Measurements from ENCODE around the gene KLB. TPM values are rescaled to one million over a fixed set of nuclear protein-coding genes. Genes with fewer than 3 reads are reported as not detected.

Gene KLB
- total RNA-seq, 1 donor, result not detected

DNA sequence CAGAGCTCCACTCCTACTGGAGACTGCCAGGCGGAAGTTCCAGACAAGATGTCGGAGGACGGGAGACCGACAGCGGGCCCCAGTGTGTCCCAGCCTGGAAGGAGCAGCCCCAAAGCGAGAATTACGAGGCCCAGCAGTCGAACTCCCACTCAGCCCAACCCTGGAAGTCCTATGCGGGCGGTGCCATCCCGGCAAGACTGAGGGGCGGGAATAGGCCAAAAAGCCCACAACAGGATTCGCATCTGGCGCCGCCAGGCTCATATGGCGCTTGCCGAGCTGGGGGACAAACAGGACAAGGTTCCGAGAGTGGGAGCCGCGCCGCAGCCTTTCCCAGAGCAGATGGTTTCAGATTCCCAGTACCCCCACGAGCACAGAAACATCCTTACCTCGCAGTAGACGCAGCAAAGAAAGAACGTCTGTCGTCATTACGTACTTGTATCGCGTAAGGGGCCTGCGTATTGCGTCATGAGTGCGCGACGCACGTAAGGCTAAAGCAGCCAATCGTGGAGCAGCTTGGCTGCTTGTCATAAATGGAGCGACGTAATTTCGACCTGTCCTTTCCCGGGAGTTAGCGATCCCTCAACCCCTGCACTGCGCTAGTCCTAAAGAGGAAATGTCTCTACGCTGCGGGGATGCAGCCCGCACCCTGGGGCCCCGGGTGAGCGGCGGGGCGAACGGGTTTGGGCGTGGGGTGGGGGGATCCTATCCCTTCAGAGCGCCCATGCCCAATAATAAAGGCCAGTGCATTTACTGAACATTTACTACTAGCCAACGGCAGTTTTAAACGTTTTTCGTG is 52.0 kb downstream of the KLB start, which contains the start of the genes LIAS and RPL9:
TSS of gene LIAS (plus strand) at position 552 of the 796 bp plus-strand sequence. CDS start at position 614, 62 bp downstream.
TSS of gene RPL9 (minus strand) at position 418 of the 796 bp plus-strand sequence. CDS start 483 bp downstream, outside the sequence.
- H2AFZ ChIP-seq (ENCODE audit: low read length), result peak within 1 kb of the TSS; percentile 93
- peak; percentile 96 for DNase-seq (ENCODE audit: insufficient read length, low spot score, missing footprints)
- H3K4me2 ChIP-seq (ENCODE audit: insufficient read depth, low read length), result peak within 1 kb of the TSS; percentile 96
- TF ChIP-seq, protein P1, sequence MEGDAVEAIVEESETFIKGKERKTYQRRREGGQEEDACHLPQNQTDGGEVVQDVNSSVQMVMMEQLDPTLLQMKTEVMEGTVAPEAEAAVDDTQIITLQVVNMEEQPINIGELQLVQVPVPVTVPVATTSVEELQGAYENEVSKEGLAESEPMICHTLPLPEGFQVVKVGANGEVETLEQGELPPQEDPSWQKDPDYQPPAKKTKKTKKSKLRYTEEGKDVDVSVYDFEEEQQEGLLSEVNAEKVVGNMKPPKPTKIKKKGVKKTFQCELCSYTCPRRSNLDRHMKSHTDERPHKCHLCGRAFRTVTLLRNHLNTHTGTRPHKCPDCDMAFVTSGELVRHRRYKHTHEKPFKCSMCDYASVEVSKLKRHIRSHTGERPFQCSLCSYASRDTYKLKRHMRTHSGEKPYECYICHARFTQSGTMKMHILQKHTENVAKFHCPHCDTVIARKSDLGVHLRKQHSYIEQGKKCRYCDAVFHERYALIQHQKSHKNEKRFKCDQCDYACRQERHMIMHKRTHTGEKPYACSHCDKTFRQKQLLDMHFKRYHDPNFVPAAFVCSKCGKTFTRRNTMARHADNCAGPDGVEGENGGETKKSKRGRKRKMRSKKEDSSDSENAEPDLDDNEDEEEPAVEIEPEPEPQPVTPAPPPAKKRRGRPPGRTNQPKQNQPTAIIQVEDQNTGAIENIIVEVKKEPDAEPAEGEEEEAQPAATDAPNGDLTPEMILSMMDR (IDR thresholded peaks at IDR 0.05; ENCODE audit: extremely low read depth, low read depth, low read length), result no peak
- H3K4me3 ChIP-seq (ENCODE audit: insufficient read depth, low read length), result peak within 1 kb of the TSS; percentile 97
- peaks cover 25% of the 10 kb centered on the region for H3K4me1 ChIP-seq (ENCODE audit: insufficient read depth, low read length)
- H4K20me1 ChIP-seq (ENCODE audit: insufficient read depth, low read length), result peaks cover 44% of the 10 kb centered on the region
- no peaks in the 10 kb centered on the region for H3K9me3 ChIP-seq (ENCODE audit: low read depth, low read length)
- peak within 1 kb of the TSS; percentile 97 for H3K27ac ChIP-seq (ENCODE audit: low read depth, low read length)
- peaks cover 52% of the 10 kb centered on the region for H3K36me3 ChIP-seq (ENCODE audit: insufficient read depth, low read length)
- peaks cover 37% of the 10 kb centered on the region for H3K79me2 ChIP-seq (ENCODE audit: insufficient read depth, low read length)
- no peaks in the 10 kb centered on the region for H3K27me3 ChIP-seq (ENCODE audit: insufficient read depth, low read length)

DNA sequence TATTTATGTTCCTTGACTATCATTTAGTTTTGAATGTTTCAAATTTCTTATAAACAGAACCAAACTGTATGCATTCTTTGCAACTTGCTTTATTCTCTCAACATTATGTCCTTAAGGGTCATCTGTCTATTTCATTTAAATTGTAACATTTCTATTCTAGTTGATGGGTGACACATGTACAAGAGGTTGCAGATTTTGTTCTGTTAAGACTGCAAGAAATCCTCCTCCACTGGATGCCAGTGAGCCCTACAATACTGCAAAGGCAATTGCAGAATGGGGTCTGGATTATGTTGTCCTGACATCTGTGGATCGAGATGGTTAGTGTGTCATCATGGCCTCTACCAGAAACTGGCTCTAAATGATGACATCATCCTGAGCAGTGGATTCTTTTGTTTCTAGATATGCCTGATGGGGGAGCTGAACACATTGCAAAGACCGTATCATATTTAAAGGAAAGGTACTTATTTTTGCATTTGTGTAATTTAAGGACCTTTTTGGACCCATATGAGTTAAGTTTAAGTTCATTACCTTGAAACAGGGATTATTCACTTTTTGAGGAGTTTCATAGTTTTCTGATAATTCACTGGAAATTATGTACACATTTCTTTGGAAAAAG is 58.3 kb downstream of the KLB start:
- Histone ChIP-seq H3K9me3 (ENCODE audit: low read depth, low read length) (no peaks in the 10 kb centered on the region), H3K4me3 (ENCODE audit: insufficient read depth, low read length) (no peak overlapping the region), H3K79me2 (ENCODE audit: insufficient read depth, low read length) (peaks cover 2% of the 10 kb centered on the region), H3K4me2 (ENCODE audit: insufficient read depth, low read length) (peak overlapping the region; percentile 51), H3K36me3 (ENCODE audit: insufficient read depth, low read length) (peaks cover 13% of the 10 kb centered on the region), H4K20me1 (ENCODE audit: insufficient read depth, low read length) (no peaks in the 10 kb centered on the region), H2AFZ (ENCODE audit: low read length) (peak overlapping the region; percentile 76), H3K27me3 (ENCODE audit: insufficient read depth, low read length) (no peaks in the 10 kb centered on the region), H3K27ac (ENCODE audit: low read depth, low read length) (peak overlapping the region; percentile 9), H3K4me1 (ENCODE audit: insufficient read depth, low read length) (peaks cover 8% of the 10 kb centered on the region)
- TF ChIP-seq, protein P1 (IDR thresholded peaks at IDR 0.05; ENCODE audit: extremely low read depth, low read depth, low read length), result peak; percentile 38
- DNase-seq (ENCODE audit: insufficient read length, low spot score, missing footprints), result peak; percentile 90

DNA sequence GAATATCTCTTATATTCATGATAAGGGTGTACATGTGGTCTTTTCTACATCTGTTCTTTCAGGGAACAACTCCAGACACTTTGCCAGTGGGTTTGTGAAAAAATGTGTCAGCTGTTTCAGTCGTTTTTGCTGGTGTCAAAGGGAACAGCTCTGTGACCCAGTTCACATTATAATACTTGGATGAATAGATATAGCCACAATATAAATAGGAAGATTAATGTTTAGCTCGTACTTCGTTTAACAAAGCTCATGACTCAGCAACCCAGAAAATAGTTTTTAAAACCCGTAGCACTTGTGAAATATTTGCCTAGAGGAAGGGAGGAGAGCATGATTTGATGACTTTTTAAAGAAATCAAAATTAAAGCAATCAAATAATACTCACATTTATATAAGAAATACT is 60.0 kb downstream of the KLB start:
- H3K4me3 ChIP-seq (ENCODE audit: insufficient read depth, low read length), result no peak overlapping the region
- no peaks in the 10 kb centered on the region for H3K27me3 ChIP-seq (ENCODE audit: insufficient read depth, low read length)
- H3K79me2 ChIP-seq (ENCODE audit: insufficient read depth, low read length), result no peaks in the 10 kb centered on the region
- no peak overlapping the region for H2AFZ ChIP-seq (ENCODE audit: low read length)
- no peak for DNase-seq (ENCODE audit: insufficient read length, low spot score, missing footprints)
- H3K9me3 ChIP-seq (ENCODE audit: low read depth, low read length), result no peaks in the 10 kb centered on the region
- TF ChIP-seq, protein P1 (IDR thresholded peaks at IDR 0.05; ENCODE audit: extremely low read depth, low read depth, low read length), result no peak
- peak overlapping the region; percentile 27 for H3K27ac ChIP-seq (ENCODE audit: low read depth, low read length)
- H3K36me3 ChIP-seq (ENCODE audit: insufficient read depth, low read length), result peaks cover 13% of the 10 kb centered on the region
- peaks cover 7% of the 10 kb centered on the region for H3K4me1 ChIP-seq (ENCODE audit: insufficient read depth, low read length)
- no peak overlapping the region for H3K4me2 ChIP-seq (ENCODE audit: insufficient read depth, low read length)
- no peaks in the 10 kb centered on the region for H4K20me1 ChIP-seq (ENCODE audit: insufficient read depth, low read length)

DNA sequence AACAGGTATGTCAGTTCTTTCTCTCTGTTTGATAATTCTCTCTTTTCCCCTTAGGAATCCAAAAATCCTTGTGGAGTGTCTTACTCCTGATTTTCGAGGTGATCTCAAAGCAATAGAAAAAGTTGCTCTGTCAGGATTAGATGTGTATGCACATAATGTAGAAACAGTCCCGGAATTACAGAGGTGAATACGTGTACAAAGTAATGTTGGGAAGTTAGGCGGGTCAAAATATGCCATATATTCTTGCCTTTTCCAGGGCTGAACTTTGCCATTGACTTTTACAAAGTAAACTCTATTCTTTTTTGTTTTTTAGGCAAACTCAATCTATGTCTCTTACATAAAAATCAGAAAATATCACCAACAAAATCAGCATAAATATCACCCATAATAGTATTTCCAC is 60.7 kb downstream of the KLB start:
- no peak overlapping the region for H2AFZ ChIP-seq (ENCODE audit: low read length)
- DNase-seq (ENCODE audit: insufficient read length, low spot score, missing footprints), result no peak

More for the DNA sequence above, 60.7 kb downstream of the KLB start:
- Histone ChIP-seq H3K36me3 (ENCODE audit: insufficient read depth, low read length) (peaks cover 16% of the 10 kb centered on the region), H4K20me1 (ENCODE audit: insufficient read depth, low read length) (no peaks in the 10 kb centered on the region), H3K4me2 (ENCODE audit: insufficient read depth, low read length) (no peak overlapping the region), H3K27me3 (ENCODE audit: insufficient read depth, low read length) (no peaks in the 10 kb centered on the region), H3K4me3 (ENCODE audit: insufficient read depth, low read length) (no peak overlapping the region), H3K9me3 (ENCODE audit: low read depth, low read length) (no peaks in the 10 kb centered on the region), H3K4me1 (ENCODE audit: insufficient read depth, low read length) (peaks cover 7% of the 10 kb centered on the region), H3K79me2 (ENCODE audit: insufficient read depth, low read length) (no peaks in the 10 kb centered on the region), H3K27ac (ENCODE audit: low read depth, low read length) (no peak overlapping the region)
- TF ChIP-seq, protein P1 (IDR thresholded peaks at IDR 0.05; ENCODE audit: extremely low read depth, low read depth, low read length), result no peak
